ENCODE data around the gene BRD3OS. TPM values are rescaled to one million over a fixed set of nuclear protein-coding genes. Genes with fewer than 3 reads are reported as not detected.
A peak's percentile ranks its signal among the peaks of the same experiment; 100 is the strongest.

The BRD3OS gene
- total and polyA plus RNA-seq, 2 of the 13 experiments (the other 11 are each of a cell fraction or from before 2014, with no cell fraction given) = 4.9 to 5.7 TPM

DNA sequence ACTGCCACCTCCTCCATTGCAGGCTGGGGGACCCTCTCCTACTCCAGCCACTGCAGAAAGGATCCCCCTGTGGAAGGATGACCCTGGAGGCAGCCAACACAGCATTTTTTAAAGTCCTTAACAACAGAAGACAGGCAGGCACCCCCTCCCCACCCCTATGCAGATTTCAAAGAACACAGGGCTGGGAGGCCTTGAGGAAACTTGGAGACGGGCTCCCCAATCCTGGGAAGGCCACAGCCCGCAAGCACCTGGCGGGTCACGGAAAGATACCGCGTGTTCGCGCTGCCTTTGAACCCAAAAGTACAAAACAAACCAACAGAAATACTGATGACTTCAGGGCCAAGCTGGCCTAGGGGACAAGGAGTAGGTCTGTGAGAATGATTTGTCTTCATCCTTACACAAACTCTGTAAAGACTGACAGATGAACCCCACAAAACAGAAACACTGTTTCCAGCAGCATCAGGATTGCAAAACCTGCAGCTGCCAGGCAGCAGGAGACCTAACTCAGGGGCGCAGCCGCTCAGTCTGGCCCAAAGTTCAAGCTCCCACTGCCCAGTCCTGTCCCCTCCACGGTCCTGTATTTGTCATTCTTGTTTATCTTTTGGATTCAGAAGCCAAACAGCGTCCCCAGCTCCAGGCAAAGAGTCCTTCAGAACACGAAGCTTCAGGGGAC, 46.9 kb upstream of the BRD3OS start (continued):
- TF ChIP-seq SNAPC2 (CRISPR knock-in tag; IDR thresholded peaks at IDR 0.05) = no peak
- no peak for TF ChIP-seq TBX3 (IDR thresholded peaks at IDR 0.05; ENCODE audit: borderline replicate concordance)
- TF ChIP-seq ZFP36L2 (CRISPR knock-in tag; IDR thresholded peaks at IDR 0.05) = no peak
- 0 out of 2 replicates have a peak, but pooled peaks have one; percentile 38 for TF ChIP-seq FOXC1 (CRISPR knock-in tag; IDR thresholded peaks at IDR 0.05; ENCODE audit: borderline replicate concordance)
- TF ChIP-seq ZBTB21 (CRISPR knock-in tag; IDR thresholded peaks at IDR 0.05) = no peak
- no peak for TF ChIP-seq ISX (CRISPR knock-in tag; conservative IDR thresholded peaks at IDR 0.05)
- TF ChIP-seq, protein P1, sequence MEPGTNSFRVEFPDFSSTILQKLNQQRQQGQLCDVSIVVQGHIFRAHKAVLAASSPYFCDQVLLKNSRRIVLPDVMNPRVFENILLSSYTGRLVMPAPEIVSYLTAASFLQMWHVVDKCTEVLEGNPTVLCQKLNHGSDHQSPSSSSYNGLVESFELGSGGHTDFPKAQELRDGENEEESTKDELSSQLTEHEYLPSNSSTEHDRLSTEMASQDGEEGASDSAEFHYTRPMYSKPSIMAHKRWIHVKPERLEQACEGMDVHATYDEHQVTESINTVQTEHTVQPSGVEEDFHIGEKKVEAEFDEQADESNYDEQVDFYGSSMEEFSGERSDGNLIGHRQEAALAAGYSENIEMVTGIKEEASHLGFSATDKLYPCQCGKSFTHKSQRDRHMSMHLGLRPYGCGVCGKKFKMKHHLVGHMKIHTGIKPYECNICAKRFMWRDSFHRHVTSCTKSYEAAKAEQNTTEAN (CRISPR knock-in tag; conservative IDR thresholded peaks at IDR 0.05) = no peak
- no peak for TF ChIP-seq YEATS2 (CRISPR knock-in tag; IDR thresholded peaks at IDR 0.05; ENCODE audit: borderline replicate concordance)
- peak; percentile 89 for TF ChIP-seq FOXK1 (CRISPR knock-in tag; IDR thresholded peaks at IDR 0.05; ENCODE audit: borderline replicate concordance, low read depth)
- no peak for TF ChIP-seq NR1H2 (CRISPR knock-in tag; IDR thresholded peaks at IDR 0.05; ENCODE audit: borderline replicate concordance, low read depth)
- peak; percentile 58; the same call in 1 of the 2 replicates for TF ChIP-seq ETV5 (CRISPR knock-in tag; IDR thresholded peaks at IDR 0.05; ENCODE audit: borderline replicate concordance)
- TF ChIP-seq, protein P2, sequence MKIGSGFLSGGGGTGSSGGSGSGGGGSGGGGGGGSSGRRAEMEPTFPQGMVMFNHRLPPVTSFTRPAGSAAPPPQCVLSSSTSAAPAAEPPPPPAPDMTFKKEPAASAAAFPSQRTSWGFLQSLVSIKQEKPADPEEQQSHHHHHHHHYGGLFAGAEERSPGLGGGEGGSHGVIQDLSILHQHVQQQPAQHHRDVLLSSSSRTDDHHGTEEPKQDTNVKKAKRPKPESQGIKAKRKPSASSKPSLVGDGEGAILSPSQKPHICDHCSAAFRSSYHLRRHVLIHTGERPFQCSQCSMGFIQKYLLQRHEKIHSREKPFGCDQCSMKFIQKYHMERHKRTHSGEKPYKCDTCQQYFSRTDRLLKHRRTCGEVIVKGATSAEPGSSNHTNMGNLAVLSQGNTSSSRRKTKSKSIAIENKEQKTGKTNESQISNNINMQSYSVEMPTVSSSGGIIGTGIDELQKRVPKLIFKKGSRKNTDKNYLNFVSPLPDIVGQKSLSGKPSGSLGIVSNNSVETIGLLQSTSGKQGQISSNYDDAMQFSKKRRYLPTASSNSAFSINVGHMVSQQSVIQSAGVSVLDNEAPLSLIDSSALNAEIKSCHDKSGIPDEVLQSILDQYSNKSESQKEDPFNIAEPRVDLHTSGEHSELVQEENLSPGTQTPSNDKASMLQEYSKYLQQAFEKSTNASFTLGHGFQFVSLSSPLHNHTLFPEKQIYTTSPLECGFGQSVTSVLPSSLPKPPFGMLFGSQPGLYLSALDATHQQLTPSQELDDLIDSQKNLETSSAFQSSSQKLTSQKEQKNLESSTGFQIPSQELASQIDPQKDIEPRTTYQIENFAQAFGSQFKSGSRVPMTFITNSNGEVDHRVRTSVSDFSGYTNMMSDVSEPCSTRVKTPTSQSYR (CRISPR knock-in tag; IDR thresholded peaks at IDR 0.05; ENCODE audit: borderline replicate concordance) = no peak
- TF ChIP-seq DR1 (CRISPR knock-in tag; IDR thresholded peaks at IDR 0.05) = no peak
- TF ChIP-seq ZNF282 (IDR thresholded peaks at IDR 0.05; ENCODE audit: partially characterized antibody) = no peak
- no peak for TF ChIP-seq SMARCE1 (IDR thresholded peaks at IDR 0.05; ENCODE audit: borderline replicate concordance)
- no peak for TF ChIP-seq ATF7-NPFF (CRISPR knock-in tag; IDR thresholded peaks at IDR 0.05; ENCODE audit: low read depth)
- 0 out of 2 replicates have a peak, but pooled peaks have one; percentile 50 for TF ChIP-seq NR2F2 (IDR thresholded peaks at IDR 0.05; ENCODE audit: borderline replicate concordance, low read depth)
- TF ChIP-seq MATR3 (CRISPR knock-in tag; IDR thresholded peaks at IDR 0.05) = no peak
- no peak for TF ChIP-seq POLR2A (IDR thresholded peaks at IDR 0.05; ENCODE audit: insufficient read depth in 1 of 2, low read depth in 2 of 2, low read length in 2 of 2)
- no peak for TF ChIP-seq CBX1 (IDR thresholded peaks at IDR 0.05; ENCODE audit: low read depth)
- TF ChIP-seq, protein P3, sequence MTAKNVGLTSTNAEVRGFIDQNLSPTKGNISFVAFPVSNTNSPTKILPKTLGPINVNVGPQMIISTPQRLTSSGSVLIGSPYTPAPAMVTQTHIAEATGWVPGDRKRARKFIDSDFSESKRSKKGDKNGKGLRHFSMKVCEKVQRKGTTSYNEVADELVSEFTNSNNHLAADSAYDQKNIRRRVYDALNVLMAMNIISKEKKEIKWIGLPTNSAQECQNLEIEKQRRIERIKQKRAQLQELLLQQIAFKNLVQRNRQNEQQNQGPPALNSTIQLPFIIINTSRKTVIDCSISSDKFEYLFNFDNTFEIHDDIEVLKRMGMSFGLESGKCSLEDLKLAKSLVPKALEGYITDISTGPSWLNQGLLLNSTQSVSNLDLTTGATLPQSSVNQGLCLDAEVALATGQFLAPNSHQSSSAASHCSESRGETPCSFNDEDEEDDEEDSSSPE (CRISPR knock-in tag; IDR thresholded peaks at IDR 0.05) = peak; percentile 22; the same call in 1 of the 2 replicates
- TF ChIP-seq ZNF879 (CRISPR knock-in tag; IDR thresholded peaks at IDR 0.05) = no peak
- TF ChIP-seq FOXO1 (CRISPR knock-in tag; IDR thresholded peaks at IDR 0.05) = peak; percentile 52; the same call in 1 of the 2 replicates
- peak; percentile 58; the same call in 1 of the 2 replicates for TF ChIP-seq KDM2A (CRISPR knock-in tag; IDR thresholded peaks at IDR 0.05; ENCODE audit: borderline replicate concordance, low read depth)
- no peak for TF ChIP-seq ZNF44 (CRISPR knock-in tag; IDR thresholded peaks at IDR 0.05)
- TF ChIP-seq CCAR2 (optimal IDR thresholded peaks at IDR 0.05; ENCODE audit: low read depth, low read length) = peak; percentile 39
- no peak for TF ChIP-seq IKZF4 (CRISPR knock-in tag; IDR thresholded peaks at IDR 0.05; ENCODE audit: borderline replicate concordance, low read depth, not compliant biosample characterization)
